ENCODE measurements around the gene IFNK. TPM values are rescaled to one million over a fixed set of nuclear protein-coding genes. Genes with fewer than 3 reads are reported as not detected.

IFNK gene
- total RNA-seq, 3 donors from 2014 or later (not counting 1 experiment from before 2014, with no cell fraction given) = not detected

DNA sequence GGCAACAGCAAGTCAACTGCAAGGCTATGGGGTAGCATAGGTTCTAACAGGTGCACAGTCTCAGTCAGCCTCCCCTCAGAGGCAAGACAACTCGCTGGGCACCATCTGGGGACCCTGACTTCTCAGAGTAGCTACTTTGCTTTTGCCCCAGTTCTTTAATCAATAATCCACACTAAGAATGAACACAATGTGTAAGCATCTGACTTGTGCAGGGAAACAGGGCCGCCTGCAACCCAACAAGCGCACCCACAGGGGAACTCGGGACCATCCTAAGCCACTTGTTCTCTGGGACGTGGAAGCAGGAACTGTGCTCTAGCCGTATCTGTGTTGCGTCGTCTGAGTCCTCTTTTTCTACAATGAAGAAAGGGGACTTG lies 3.6 kb downstream of the IFNK start:
- H3K9me3 ChIP-seq (ENCODE audit: control insufficient read depth, insufficient read depth, low read length) = no peaks in the 10 kb centered on the region
- H3K4me3 ChIP-seq (ENCODE audit: low read length) = peak overlapping the region; percentile 62
- Mint-ChIP-seq H3K9me3 (no peaks in the 10 kb centered on the region), H3K4me1 (peaks cover 0 to 12% of the 10 kb centered on the region in 2 donors), H3K36me3 (no peaks in the 10 kb centered on the region), H3K4me3 (peak overlapping the region; percentile 38), H3K27ac (peak overlapping the region in 1 of 2 donors; percentile 65), H3K27me3 (ENCODE audit: low read depth in 2 of 2) (peaks cover 16 to 24% of the 10 kb centered on the region in 2 donors)
- no peak overlapping the region for H3K27ac ChIP-seq (ENCODE audit: low read length)
- 53% methylated on average over 8 of the region's 8 CpGs for WGBS (ENCODE audit: insufficient coverage)
- intact Hi-C loops (cut with micrococcal nuclease) = no loop called here
- TF ChIP-seq, protein P1, sequence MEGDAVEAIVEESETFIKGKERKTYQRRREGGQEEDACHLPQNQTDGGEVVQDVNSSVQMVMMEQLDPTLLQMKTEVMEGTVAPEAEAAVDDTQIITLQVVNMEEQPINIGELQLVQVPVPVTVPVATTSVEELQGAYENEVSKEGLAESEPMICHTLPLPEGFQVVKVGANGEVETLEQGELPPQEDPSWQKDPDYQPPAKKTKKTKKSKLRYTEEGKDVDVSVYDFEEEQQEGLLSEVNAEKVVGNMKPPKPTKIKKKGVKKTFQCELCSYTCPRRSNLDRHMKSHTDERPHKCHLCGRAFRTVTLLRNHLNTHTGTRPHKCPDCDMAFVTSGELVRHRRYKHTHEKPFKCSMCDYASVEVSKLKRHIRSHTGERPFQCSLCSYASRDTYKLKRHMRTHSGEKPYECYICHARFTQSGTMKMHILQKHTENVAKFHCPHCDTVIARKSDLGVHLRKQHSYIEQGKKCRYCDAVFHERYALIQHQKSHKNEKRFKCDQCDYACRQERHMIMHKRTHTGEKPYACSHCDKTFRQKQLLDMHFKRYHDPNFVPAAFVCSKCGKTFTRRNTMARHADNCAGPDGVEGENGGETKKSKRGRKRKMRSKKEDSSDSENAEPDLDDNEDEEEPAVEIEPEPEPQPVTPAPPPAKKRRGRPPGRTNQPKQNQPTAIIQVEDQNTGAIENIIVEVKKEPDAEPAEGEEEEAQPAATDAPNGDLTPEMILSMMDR (IDR thresholded peaks at IDR 0.05) = no peak
- peak in 1 of 2 donors; percentile 3 for DNase-seq
- no peaks in the 10 kb centered on the region for H3K36me3 ChIP-seq (ENCODE audit: control insufficient read depth, insufficient read depth, low read length)
- peaks cover 20% of the 10 kb centered on the region for H3K4me1 ChIP-seq (ENCODE audit: control insufficient read depth, insufficient read depth, low read length)
- peaks cover 8% of the 10 kb centered on the region for H3K27me3 ChIP-seq (ENCODE audit: control insufficient read depth, insufficient read depth, low read length)
- ATAC-seq = no peak

DNA sequence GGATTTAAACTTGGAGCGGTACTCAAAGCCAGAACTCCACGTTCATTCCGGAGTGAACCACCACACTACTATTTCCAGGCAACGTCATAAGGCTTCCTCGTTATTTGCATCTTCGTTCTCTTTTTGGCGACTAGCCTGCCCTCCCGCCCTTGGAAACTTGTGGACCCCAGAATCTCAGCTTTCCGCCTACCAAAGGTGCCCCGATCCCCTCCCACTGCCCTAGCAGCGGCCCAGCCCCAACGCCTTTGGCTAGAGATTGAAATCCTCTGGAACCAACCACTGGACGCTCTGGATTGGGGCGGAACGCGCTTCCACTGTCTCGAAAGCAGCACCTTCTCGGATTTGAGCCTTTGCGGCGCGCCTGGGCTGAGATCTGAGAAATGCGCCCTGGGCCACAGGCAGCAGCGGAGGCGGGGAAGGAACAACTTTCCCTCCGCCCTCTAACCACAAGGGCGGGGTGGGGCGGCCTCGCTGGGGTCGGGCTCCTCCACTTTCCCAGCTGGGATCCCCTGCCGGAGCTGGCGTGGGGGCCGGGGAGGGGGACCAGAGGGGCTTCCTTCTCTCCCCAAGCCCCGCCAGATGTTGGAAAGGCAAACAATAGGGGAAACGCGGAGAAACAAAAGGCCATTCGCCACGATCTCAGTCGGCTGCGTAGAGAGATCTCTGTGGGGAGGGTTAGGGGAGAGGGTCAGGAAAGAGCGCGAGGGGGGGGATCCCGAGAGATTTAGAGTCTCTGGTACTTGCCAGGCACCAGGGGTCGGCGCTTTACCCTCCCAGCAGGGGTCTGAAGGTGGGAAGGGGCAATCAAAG lies 4.2 kb downstream of the IFNK start:
- H3K4me3 ChIP-seq (ENCODE audit: low read length) = peak overlapping the region; percentile 62
- Mint-ChIP-seq H3K9me3 (no peaks in the 10 kb centered on the region), H3K4me1 (peaks cover 0 to 12% of the 10 kb centered on the region in 2 donors), H3K4me3 (peak overlapping the region; percentile 85), H3K36me3 (no peaks in the 10 kb centered on the region), H3K27ac (peak overlapping the region in 1 of 2 donors; percentile 65), H3K27me3 (ENCODE audit: low read depth in 2 of 2) (peaks cover 16 to 20% of the 10 kb centered on the region in 2 donors)
- DNase-seq = peak; percentile 42 to 67
- intact Hi-C loops (cut with micrococcal nuclease) = no loop called here
- peak in 2 of 3 donors; percentile 20 to 45 for ATAC-seq
- no peaks in the 10 kb centered on the region for H3K9me3 ChIP-seq (ENCODE audit: control insufficient read depth, insufficient read depth, low read length)
- H3K36me3 ChIP-seq (ENCODE audit: control insufficient read depth, insufficient read depth, low read length) = no peaks in the 10 kb centered on the region
- H3K27me3 ChIP-seq (ENCODE audit: control insufficient read depth, insufficient read depth, low read length) = peaks cover 8% of the 10 kb centered on the region
- H3K4me1 ChIP-seq (ENCODE audit: control insufficient read depth, insufficient read depth, low read length) = peaks cover 20% of the 10 kb centered on the region
- H3K27ac ChIP-seq (ENCODE audit: low read length) = peak overlapping the region; percentile 74
- TF ChIP-seq, protein P1 (IDR thresholded peaks at IDR 0.05) = no peak
- WGBS (ENCODE audit: insufficient coverage) = 4% methylated on average over 44 of the region's 44 CpGs

DNA sequence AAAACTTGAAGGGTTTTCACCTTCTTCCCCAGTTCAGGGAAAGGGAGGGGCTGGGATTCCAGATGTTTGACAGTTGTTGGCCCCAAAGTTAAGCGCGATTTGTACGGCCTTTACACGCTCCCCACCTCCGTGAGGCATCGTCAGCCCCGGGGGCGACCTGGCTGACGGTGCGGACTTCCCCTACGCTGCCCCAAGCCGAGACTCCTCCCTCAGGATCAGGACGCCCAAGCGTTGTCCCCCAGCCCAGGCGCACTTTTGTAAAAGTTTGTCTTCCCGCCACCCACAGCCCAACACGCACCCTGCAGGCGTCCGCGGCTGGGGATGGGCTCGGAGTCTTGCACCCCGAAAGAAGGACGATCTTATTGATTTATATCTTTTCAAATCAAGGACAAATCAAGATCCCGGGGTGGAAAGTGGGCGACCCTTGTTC lies 4.8 kb downstream of the IFNK start:
- Mint-ChIP-seq H3K9me3 (no peaks in the 10 kb centered on the region), H3K4me3 (peak overlapping the region; percentile 85), H3K27me3 (ENCODE audit: low read depth in 2 of 2) (peaks cover 16 to 18% of the 10 kb centered on the region in 2 donors), H3K4me1 (peaks cover 0 to 12% of the 10 kb centered on the region in 2 donors), H3K36me3 (no peaks in the 10 kb centered on the region), H3K27ac (peak overlapping the region in 1 of 2 donors; percentile 65)
- Histone ChIP-seq H3K27ac (ENCODE audit: low read length) (peak overlapping the region; percentile 74), H3K4me1 (ENCODE audit: control insufficient read depth, insufficient read depth, low read length) (peaks cover 20% of the 10 kb centered on the region), H3K36me3 (ENCODE audit: control insufficient read depth, insufficient read depth, low read length) (no peaks in the 10 kb centered on the region), H3K27me3 (ENCODE audit: control insufficient read depth, insufficient read depth, low read length) (peaks cover 8% of the 10 kb centered on the region), H3K9me3 (ENCODE audit: control insufficient read depth, insufficient read depth, low read length) (no peaks in the 10 kb centered on the region), H3K4me3 (ENCODE audit: low read length) (peak overlapping the region; percentile 62)
- ATAC-seq = peak; percentile 68 to 76 (median 74)
- DNase-seq = peak; percentile 42 to 64
- TF ChIP-seq, protein P1 (IDR thresholded peaks at IDR 0.05) = no peak
- intact Hi-C loops (cut with micrococcal nuclease) = loop anchor here (1.0 kb wide), 2 partner anchors 43 to 196 kb away; no protein-coding TSS in a partner anchor
- under 1% methylated on average over 25 of the region's 25 CpGs for WGBS (ENCODE audit: insufficient coverage)
